Measurements from ENCODE around the gene TTC12.

TTC12 gene

DNA sequence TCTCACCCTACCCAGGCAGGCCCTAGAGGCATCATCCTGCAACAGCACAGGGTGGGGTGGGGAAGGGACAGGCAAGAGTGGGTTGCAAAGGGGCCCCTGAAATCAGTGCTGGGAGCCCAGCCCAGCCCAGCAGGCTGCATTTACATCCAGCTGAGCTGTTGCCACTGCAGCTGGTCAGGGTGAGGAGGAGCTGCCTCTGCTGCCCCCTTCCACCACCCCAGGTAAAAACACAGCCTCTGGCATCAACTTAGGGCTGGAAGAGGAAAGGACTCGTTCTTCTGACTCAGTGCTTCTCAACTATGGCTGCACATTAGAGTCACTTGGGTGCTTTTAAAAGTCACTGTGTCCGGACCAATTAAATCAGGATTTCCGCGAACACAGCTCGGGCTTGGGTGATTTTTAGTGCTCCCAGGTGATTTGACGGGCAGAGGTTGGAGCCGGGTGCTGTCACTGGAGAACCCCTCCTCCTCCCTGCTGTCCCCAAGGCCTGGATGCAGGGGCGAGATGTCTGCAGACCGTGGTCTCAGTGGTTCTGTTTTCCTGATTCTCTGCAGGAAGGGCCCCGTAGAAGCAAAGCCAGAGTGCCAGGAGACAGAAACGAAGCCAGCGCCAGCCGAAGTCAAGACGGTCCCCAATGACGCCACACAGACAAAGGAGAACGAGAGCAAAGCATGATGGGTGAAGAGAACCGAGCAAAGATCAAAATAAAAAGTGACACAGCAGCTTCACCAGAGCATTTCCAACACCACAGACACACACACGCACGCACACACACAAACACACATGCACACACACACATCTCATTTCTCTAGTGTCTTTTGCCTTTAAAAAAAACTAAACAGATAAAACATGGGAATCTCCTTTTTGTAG is 39.4 kb upstream of the TTC12 start:
- Histone ChIP-seq H3K9me3 (replicated peaks; ENCODE audit: low read length) (no peaks in the 10 kb centered on the region), H3K4me3 (ENCODE audit: low read length) (no peak overlapping the region), H3K9ac (ENCODE audit: low read depth, low read length) (no peak overlapping the region), H3K36me3 (ENCODE audit: insufficient read depth, low read length) (no peaks in the 10 kb centered on the region), H3K27me3 (ENCODE audit: control insufficient read depth, insufficient read depth, low read length) (no peaks in the 10 kb centered on the region), H3K4me1 (ENCODE audit: control insufficient read depth, insufficient read depth, low read length) (no peaks in the 10 kb centered on the region), H3K4me2 (ENCODE audit: low read length) (no peak overlapping the region)

- H3K9me3 ChIP-seq (replicated peaks; ENCODE audit: low read length) = no peaks in the 10 kb centered on the region
- no peaks in the 10 kb centered on the region for H3K36me3 ChIP-seq (ENCODE audit: insufficient read depth, low read length)
- no peaks in the 10 kb centered on the region for H3K27me3 ChIP-seq (ENCODE audit: control insufficient read depth, insufficient read depth, low read length)
- no peak overlapping the region for H3K4me2 ChIP-seq (ENCODE audit: low read length)
- no peak overlapping the region for H3K9ac ChIP-seq (ENCODE audit: low read depth, low read length)
- H3K4me1 ChIP-seq (ENCODE audit: control insufficient read depth, insufficient read depth, low read length) = no peaks in the 10 kb centered on the region
- H3K4me3 ChIP-seq (ENCODE audit: low read length) = no peak overlapping the region
Measured at GRCh38 chr11:113275602-113276001, 38.8 kb upstream of the TTC12 start.

- no peaks in the 10 kb centered on the region for H3K4me1 ChIP-seq (ENCODE audit: control insufficient read depth, insufficient read depth, low read length)
Measured at GRCh38 chr11:113276466-113276865, 37.9 kb upstream of the TTC12 start.

GRCh38 chr11:113277907-113278306 is 36.5 kb upstream of the TTC12 start:
- H3K4me3 ChIP-seq (ENCODE audit: low read length) = no peak overlapping the region
- H3K9ac ChIP-seq (ENCODE audit: low read depth, low read length) = no peak overlapping the region
- no peaks in the 10 kb centered on the region for H3K9me3 ChIP-seq (replicated peaks; ENCODE audit: low read length)
- H3K27me3 ChIP-seq (ENCODE audit: control insufficient read depth, insufficient read depth, low read length) = no peaks in the 10 kb centered on the region
- H3K4me2 ChIP-seq (ENCODE audit: low read length) = no peak overlapping the region
- no peaks in the 10 kb centered on the region for H3K4me1 ChIP-seq (ENCODE audit: control insufficient read depth, insufficient read depth, low read length)
- no peaks in the 10 kb centered on the region for H3K36me3 ChIP-seq (ENCODE audit: insufficient read depth, low read length)

More at GRCh38 chr11:113276466-113276865, 37.9 kb upstream of the TTC12 start:
- no peaks in the 10 kb centered on the region for H3K27me3 ChIP-seq (ENCODE audit: control insufficient read depth, insufficient read depth, low read length)
- no peak overlapping the region for H3K4me3 ChIP-seq (ENCODE audit: low read length)
- no peak overlapping the region for H3K4me2 ChIP-seq (ENCODE audit: low read length)
- no peak overlapping the region for H3K9ac ChIP-seq (ENCODE audit: low read depth, low read length)
- no peaks in the 10 kb centered on the region for H3K36me3 ChIP-seq (ENCODE audit: insufficient read depth, low read length)
- no peaks in the 10 kb centered on the region for H3K9me3 ChIP-seq (replicated peaks; ENCODE audit: low read length)

DNA sequence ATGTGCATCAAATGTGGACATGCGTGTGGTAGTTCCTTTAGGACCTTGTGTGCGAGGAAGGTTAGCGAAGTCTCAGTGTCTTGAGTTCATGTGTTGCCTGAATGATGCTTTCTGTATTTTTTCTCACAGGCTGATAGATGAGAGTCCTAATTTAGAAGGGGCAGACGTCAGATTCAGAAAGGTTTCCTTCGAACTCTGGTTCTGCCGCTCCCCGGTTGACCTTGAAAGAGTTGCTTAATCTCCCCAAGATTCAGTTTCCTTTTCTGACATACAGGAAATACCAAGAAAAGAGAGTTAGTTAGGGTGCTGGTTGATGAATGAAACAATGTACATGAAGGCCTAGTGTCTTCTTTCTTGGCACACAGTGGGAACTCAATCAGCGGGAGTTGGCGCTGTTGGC is 35.9 kb upstream of the TTC12 start:
- Histone ChIP-seq H3K4me1 (ENCODE audit: control insufficient read depth, insufficient read depth, low read length) (no peaks in the 10 kb centered on the region), H3K4me3 (ENCODE audit: low read length) (no peak overlapping the region), H3K9ac (ENCODE audit: low read depth, low read length) (no peak overlapping the region), H3K36me3 (ENCODE audit: insufficient read depth, low read length) (no peaks in the 10 kb centered on the region), H3K27me3 (ENCODE audit: control insufficient read depth, insufficient read depth, low read length) (no peaks in the 10 kb centered on the region), H3K4me2 (ENCODE audit: low read length) (no peak overlapping the region), H3K9me3 (replicated peaks; ENCODE audit: low read length) (no peaks in the 10 kb centered on the region)

- H3K4me2 ChIP-seq (ENCODE audit: low read length) = no peak overlapping the region
- H3K4me3 ChIP-seq (ENCODE audit: low read length) = no peak overlapping the region
- H3K36me3 ChIP-seq (ENCODE audit: insufficient read depth, low read length) = no peaks in the 10 kb centered on the region
- H3K9me3 ChIP-seq (replicated peaks; ENCODE audit: low read length) = no peaks in the 10 kb centered on the region
- H3K4me1 ChIP-seq (ENCODE audit: control insufficient read depth, insufficient read depth, low read length) = no peaks in the 10 kb centered on the region
- no peak overlapping the region for H3K9ac ChIP-seq (ENCODE audit: low read depth, low read length)
- no peaks in the 10 kb centered on the region for H3K27me3 ChIP-seq (ENCODE audit: control insufficient read depth, insufficient read depth, low read length)
Measured at GRCh38 chr11:113278925-113279324, 35.5 kb upstream of the TTC12 start.

GRCh38 chr11:113279591-113279990 is 34.8 kb upstream of the TTC12 start:
- Histone ChIP-seq H3K9ac (ENCODE audit: low read depth, low read length) (no peak overlapping the region), H3K9me3 (replicated peaks; ENCODE audit: low read length) (no peaks in the 10 kb centered on the region), H3K4me3 (ENCODE audit: low read length) (no peak overlapping the region), H3K4me1 (ENCODE audit: control insufficient read depth, insufficient read depth, low read length) (no peaks in the 10 kb centered on the region), H3K36me3 (ENCODE audit: insufficient read depth, low read length) (no peaks in the 10 kb centered on the region), H3K27me3 (ENCODE audit: control insufficient read depth, insufficient read depth, low read length) (no peaks in the 10 kb centered on the region), H3K4me2 (ENCODE audit: low read length) (no peak overlapping the region)

- H3K4me3 ChIP-seq (ENCODE audit: low read length) = no peak overlapping the region
- H3K4me2 ChIP-seq (ENCODE audit: low read length) = no peak overlapping the region
- no peaks in the 10 kb centered on the region for H3K27me3 ChIP-seq (ENCODE audit: control insufficient read depth, insufficient read depth, low read length)
- no peaks in the 10 kb centered on the region for H3K36me3 ChIP-seq (ENCODE audit: insufficient read depth, low read length)
- H3K4me1 ChIP-seq (ENCODE audit: control insufficient read depth, insufficient read depth, low read length) = no peaks in the 10 kb centered on the region
- no peaks in the 10 kb centered on the region for H3K9me3 ChIP-seq (replicated peaks; ENCODE audit: low read length)
- no peak overlapping the region for H3K9ac ChIP-seq (ENCODE audit: low read depth, low read length)
Measured at GRCh38 chr11:113281052-113281725, 33.2 kb upstream of the TTC12 start.

GRCh38 chr11:113282898-113283437 is 31.4 kb upstream of the TTC12 start:
- Histone ChIP-seq H3K36me3 (ENCODE audit: insufficient read depth, low read length) (no peaks in the 10 kb centered on the region), H3K4me2 (ENCODE audit: low read length) (no peak overlapping the region), H3K27me3 (ENCODE audit: control insufficient read depth, insufficient read depth, low read length) (no peaks in the 10 kb centered on the region), H3K9ac (ENCODE audit: low read depth, low read length) (no peak overlapping the region), H3K4me1 (ENCODE audit: control insufficient read depth, insufficient read depth, low read length) (peaks cover 13% of the 10 kb centered on the region), H3K4me3 (ENCODE audit: low read length) (no peak overlapping the region), H3K9me3 (replicated peaks; ENCODE audit: low read length) (no peaks in the 10 kb centered on the region)

DNA sequence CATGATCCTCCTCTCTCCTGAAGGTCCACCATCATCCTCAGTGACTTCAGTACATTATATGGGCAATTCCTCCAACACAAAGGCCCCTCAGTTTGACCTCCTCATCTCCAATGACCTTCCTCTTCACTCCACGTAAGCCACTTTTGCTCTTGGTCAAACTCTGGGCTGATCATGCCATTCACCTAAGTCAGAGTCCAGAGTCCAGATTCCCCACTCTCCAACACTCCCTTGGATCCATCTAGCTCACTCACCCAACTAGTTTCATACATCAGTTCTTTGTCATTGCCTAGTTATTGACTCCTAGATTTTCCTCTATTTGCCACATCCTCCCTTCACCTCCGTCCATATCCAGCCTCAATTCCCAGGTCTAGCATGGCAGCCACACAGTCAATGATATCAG is 30.5 kb upstream of the TTC12 start:
- Histone ChIP-seq H3K27me3 (ENCODE audit: control insufficient read depth, insufficient read depth, low read length) (no peaks in the 10 kb centered on the region), H3K36me3 (ENCODE audit: insufficient read depth, low read length) (no peaks in the 10 kb centered on the region), H3K4me3 (ENCODE audit: low read length) (no peak overlapping the region), H3K4me1 (ENCODE audit: control insufficient read depth, insufficient read depth, low read length) (peaks cover 16% of the 10 kb centered on the region), H3K9me3 (replicated peaks; ENCODE audit: low read length) (no peaks in the 10 kb centered on the region), H3K9ac (ENCODE audit: low read depth, low read length) (no peak overlapping the region), H3K4me2 (ENCODE audit: low read length) (no peak overlapping the region)

- H3K4me3 ChIP-seq (ENCODE audit: low read length) = no peak overlapping the region
- H3K4me2 ChIP-seq (ENCODE audit: low read length) = no peak overlapping the region
- H3K27me3 ChIP-seq (ENCODE audit: control insufficient read depth, insufficient read depth, low read length) = no peaks in the 10 kb centered on the region
- H3K9me3 ChIP-seq (replicated peaks; ENCODE audit: low read length) = no peaks in the 10 kb centered on the region
- H3K36me3 ChIP-seq (ENCODE audit: insufficient read depth, low read length) = no peaks in the 10 kb centered on the region
- H3K9ac ChIP-seq (ENCODE audit: low read depth, low read length) = no peak overlapping the region
- peaks cover 16% of the 10 kb centered on the region for H3K4me1 ChIP-seq (ENCODE audit: control insufficient read depth, insufficient read depth, low read length)
Measured at GRCh38 chr11:113286009-113286408, 28.4 kb upstream of the TTC12 start.
